GM21447 (cell line): ENCODE data around the gene PKN3.
"Not testable (repeated sequence)": the region's sequence is repeated elsewhere in the genome, so short reads cannot be mapped to it uniquely, and the experiment has no call there.

Experiments used
- ATAC-seq: cut with Tn5 transposase; IDR thresholded peaks from one replicate; pipeline ENCODE4 v1.9.1; 2021; ENCODE audit not compliant: unreplicated experiment

The PKN3 gene

DNA sequence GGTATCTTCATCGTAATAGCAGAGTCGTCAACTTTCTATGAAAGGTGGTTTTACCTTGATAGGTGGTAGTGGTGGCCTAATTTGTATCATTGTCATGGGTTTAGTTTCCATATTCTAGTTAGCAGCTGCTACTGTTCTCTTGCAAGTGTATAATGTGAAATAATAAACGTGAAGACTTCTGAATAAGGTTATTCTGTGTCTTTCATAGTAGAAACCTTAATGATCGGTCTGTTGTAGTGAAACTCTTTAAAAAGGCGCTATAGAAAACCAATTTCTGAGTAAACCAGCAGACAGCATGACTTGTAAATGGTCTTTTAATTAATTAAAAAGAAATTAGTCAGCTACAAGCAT is 11.6 kb upstream of the PKN3 start:
- no peak for ATAC-seq

DNA sequence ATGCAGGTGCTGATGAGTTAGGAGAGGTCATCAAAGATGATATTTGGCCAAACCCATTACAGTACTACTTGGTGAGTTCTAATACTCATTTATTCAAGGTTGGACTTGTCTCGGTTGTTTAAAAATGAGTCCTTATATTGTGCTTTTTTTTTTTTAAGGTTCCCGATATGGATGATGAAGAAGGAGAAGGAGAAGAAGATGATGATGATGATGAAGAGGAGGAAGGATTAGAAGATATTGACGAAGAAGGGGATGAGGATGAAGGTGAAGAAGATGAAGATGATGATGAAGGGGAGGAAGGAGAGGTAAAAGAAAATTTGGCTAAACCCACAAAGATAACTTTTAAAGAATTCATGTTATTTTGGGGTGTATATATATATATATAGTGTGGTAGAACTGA is 8.6 kb upstream of the PKN3 start:
- not testable (repeated sequence) for ATAC-seq

DNA sequence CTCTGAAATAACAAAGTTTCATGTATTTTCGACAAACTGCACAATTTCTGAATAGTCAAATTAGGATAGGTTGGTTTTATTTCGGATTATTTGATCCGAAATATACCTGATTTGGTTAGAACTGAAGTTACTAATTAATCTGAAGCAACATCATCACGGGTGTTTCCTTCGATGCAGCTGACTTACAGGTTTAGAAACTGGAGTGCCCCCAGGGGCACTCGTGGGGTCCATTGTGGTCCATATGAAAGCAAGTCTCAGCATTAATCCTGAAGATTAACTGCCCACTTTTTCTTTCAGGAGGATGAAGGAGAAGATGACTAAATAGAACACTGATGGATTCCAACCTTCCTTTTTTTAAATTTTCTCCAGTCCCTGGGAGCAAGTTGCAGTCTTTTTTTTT is 8.0 kb upstream of the PKN3 start:
- no peak for ATAC-seq

DNA sequence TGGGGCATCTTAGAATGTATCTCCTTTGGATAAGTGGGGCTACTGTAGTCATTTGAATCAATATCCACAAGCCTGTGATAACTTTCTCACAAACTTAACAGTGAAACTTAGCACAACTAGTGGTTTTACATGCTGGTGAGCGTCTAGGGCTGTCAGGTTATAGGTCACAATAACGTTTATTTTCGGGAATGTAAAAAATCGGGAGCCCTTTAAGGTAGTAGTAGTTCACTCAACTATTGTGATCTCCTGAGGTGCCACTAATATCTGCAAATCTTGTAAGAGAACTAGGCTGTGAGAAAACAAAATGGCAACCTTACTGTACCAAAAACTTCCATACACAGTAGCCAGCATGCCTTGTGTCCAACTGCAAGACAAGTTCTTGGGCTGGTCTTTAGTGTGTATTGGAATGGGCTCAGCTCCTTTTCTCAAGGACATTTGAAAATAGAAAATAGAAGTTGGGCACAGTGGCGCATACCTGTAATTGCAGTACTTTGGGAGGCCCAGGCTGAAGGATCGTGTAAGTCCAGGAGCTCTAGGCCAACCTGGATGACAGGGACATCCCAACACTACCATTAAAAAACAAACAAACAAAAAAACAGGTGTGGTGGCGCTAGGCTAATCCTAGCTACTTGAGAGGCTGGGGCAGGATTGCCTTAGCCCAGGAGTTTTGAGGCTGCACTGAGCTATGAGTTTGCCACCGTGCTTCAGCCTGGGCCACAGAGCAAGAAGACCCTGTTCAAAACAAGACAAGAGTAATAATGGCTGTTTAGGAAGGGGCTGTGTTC is 5.2 kb upstream of the PKN3 start:
- no peak for ATAC-seq

DNA sequence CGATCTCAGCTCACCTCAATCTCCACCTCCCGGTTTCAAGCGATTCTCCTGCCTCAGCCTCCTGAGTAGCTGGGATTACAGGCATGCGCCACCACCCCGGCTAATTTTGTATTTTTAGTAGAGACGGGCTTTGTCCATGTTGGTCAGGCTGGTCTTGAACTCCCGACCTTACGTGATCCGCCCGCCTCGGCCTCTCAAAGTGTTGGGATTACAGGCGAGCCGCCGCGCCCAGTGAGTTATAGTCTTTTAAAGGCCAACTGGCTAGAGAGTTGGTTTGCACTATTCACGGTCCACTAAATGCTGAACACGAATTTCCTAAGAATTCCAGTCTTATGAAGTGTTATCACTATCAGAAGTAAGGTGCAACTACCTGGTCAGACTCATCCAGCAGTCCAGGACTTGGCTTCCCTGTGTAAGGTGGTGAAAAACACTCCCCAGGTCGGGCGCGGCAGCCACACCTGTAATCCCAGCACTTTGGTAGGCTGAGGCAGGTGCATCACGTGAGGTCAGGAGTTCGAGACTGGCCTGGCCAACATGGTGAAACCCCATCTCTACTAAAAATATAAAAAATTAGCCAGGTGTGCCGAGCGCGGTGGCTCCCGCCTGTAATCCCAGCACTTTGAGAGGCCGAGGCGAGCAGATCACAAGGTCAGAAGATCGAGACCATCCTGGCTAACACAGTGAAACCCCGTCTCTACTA is 3.1 kb upstream of the PKN3 start:
- not testable (repeated sequence) for ATAC-seq

DNA sequence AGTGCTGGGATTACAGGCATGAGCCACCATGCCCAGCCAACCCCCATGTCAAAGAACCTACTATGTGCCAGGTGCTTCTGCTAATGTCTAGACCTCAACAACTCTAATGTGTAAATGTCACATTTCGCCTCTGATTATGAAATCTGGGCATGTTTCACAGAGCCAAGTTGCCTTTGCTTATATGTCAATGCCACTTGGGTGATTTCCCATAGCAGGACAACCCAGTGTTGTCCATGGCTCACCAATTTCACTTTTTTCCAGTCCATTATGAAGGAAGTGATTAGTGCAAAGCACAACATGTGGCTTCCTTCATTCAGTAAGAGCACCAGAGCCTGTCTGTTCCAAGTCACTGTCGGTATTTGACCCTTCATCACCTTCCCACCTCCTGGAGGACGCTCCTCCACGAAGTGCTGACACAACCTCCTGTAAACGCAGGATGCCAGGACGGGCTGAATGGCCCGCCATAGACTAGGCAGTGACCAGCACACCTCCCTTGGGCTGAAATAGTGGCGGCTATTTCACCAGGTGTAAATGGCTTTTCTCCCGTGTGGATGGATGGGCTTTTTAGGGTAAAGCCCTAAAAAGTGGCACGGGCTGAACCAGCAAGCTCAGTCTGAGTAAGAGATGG is 962 bp upstream of the PKN3 start:
- ATAC-seq, result no peak

DNA sequence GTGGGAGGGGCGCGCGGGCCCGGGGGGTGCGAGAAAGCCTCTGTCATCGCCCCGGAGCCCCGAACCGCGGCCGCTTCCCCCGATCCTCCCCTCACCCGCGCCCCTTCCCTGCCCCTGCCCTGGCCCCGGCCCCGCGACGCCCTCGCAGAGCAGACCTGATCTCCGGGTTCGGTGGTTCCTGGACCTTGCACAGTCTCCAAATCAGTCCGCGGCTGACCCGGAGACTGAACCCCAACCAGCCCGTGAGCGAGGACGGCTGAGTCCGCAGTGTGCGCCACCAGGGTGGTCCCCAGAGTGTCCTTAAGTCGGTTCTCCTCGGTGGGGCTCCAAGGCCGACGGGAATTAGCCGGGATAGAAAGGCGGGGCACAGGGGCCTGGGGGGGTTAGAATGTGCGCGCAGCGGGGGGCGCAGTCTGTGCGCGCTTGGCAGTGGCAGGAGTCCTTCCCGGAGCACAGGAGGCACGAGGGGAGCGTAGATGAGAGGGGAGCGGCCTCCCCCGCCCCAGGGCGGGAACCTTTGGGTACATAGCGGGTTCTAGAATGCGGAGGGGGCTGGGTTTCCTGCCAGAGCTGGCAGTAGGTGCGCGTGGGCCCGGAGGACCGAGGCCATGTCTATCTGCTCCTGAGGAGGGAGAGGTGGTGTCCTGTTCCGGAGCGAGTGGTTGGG is 779 bp downstream of the PKN3 start:
- ATAC-seq, result no peak

DNA sequence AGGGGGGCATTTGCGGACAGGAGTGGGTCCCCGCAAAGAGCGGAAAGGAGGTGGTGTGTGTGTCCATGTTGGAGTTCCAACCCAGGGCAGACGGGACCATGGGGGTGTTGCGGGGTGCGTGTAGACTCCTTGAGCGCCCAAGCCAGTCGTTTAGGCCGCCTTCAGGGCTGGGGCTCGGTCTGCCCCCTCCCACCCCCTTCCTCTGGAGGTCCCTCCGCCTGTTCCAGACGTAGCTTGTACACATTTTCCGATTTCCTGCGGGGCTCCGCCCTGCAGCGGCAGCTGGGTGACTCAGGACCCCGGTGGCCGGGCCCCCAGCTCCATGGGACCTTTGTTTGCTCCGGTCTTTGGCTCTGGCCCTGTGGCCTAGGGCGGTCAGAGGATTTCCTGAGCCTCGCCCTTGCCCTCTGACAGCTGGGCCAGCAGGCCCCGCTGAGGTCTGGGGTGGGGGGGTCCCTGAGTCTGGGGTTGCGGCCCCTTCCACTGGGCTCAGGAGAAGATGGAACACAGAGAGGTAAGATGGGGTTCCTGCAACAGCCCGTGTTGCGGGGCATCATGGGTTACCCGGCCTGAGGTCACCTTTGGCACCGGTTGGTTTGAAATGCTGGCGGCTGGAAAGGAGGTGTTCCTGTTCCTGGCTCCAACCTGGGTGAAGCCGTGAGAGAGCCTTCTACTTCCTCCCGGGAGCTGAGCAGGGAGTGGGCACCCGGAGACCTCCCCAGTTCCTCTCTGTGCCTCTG is 1.5 kb downstream of the PKN3 start:
- ATAC-seq, result no peak

DNA sequence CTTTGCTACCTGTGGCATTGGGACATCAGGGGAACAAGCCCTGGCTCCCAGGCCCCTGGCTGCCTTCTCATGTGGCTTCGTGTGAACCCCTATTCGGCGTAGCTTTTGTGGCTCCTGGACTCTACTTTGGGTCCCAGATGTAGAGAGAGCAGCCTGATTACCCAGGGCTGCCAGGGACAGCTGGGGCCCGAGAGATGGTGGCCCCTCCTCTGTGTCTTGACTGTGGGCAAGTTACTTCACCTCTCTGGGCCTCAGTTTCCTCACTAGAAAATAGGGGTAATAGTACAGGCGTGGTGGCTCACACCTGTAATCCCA is 2.0 kb downstream of the PKN3 start:
- no peak for ATAC-seq

DNA sequence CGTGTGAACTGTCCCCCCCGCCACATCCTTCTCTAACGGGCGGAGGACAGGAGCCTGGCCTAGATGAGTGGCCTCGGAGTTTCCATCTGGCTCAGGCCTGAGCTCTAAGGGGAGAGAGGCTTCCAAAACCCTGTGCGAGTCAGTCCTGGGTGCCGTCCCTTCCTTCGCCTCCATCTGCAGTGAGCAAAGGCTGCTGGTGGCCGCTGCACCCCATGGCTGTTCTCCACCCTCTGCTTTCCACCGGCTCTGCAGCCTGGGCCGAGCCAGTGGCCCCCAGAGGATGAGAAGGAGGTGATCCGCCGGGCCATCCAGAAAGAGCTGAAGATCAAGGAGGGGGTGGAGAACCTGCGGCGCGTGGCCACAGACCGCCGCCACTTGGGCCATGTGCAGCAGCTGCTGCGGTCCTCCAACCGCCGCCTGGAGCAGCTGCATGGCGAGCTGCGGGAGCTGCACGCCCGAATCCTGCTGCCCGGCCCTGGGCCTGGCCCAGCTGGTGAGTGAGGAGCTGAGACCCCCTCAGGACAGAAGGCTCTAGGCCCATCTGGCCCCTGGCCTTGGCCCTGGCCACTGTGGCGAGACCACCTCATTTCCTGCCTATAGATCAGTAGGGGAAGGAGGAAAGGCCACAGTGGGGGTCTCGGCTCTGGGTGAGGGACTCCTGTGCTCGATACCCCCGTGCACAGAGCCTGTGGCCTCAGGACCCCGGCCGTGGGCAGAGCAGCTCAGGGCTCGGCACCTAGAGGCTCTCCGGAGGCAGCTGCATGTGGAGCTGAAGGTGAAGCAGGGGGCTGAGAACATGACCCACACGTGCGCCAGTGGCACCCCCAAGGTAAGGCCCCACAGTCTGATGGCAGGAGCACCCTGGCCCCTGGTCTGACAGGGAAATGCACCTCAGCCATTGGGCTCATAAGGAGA is 3.0 kb downstream of the PKN3 start:
- no peak for ATAC-seq

DNA sequence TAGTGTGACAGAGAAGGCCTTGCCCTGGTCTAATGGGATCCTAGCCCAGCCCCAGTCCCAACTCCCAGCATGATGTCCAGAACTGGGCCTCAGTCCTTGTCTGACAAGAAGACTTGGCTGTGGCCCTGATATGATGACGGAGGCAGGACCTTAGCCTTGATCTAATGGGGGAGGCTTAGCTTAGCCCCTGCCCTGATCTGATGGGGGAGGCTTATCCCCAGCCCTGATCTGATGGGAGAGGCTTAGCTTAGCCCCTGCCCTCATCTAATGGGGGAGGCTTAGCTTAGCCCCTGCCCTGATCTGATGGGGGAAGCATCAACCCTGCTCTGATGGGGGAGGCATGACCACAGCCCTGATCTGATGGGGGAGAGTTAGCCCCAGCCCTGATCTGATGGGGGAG is 3.7 kb downstream of the PKN3 start:
- ATAC-seq, result no peak

DNA sequence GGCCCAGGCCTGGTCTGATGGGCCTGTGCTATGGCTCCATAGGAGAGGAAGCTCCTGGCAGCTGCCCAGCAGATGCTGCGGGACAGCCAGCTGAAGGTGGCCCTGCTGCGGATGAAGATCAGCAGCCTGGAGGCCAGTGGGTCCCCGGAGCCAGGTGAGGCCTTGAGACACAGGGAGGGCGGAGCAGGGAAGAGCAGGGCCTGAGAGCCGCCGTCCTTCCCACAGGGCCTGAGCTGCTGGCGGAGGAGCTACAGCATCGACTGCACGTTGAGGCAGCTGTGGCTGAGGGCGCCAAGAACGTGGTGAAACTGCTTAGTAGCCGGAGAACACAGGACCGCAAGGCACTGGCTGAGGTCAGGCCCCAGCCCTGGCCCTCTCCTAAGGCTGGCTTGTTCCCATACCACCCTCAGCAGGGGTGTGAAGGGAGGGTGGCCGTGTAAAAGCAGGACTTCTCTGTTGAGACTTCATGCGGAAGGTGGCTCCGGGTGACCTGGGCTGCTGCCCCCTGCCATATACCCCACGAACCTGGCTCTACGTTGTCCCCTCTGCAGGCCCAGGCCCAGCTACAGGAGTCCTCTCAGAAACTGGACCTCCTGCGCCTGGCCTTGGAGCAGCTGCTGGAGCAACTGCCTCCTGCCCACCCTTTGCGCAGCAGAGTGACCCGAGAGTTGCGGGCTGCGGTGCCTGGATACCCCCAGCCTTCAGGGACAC is 4.5 kb downstream of the PKN3 start:
- no peak for ATAC-seq

DNA sequence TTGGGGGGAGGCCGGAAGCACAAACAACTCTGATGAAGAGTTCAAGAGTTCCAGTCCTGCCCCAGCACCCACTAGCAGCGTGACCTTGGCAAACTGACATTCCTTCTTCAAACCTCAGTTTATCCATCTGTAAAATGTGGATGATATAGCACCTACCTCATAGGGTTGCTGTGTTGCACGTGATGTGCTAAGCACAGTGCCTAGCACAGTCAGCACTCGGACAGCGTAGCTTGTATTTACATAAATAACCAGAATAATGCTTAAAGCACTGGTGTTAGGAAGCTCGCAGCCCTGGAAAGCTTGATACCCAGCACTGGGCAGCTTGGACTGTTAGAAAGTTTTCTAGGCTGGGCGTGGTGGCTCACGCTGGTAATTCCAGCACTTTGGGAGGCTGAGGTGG is 5.1 kb downstream of the PKN3 start:
- ATAC-seq, result no peak

DNA sequence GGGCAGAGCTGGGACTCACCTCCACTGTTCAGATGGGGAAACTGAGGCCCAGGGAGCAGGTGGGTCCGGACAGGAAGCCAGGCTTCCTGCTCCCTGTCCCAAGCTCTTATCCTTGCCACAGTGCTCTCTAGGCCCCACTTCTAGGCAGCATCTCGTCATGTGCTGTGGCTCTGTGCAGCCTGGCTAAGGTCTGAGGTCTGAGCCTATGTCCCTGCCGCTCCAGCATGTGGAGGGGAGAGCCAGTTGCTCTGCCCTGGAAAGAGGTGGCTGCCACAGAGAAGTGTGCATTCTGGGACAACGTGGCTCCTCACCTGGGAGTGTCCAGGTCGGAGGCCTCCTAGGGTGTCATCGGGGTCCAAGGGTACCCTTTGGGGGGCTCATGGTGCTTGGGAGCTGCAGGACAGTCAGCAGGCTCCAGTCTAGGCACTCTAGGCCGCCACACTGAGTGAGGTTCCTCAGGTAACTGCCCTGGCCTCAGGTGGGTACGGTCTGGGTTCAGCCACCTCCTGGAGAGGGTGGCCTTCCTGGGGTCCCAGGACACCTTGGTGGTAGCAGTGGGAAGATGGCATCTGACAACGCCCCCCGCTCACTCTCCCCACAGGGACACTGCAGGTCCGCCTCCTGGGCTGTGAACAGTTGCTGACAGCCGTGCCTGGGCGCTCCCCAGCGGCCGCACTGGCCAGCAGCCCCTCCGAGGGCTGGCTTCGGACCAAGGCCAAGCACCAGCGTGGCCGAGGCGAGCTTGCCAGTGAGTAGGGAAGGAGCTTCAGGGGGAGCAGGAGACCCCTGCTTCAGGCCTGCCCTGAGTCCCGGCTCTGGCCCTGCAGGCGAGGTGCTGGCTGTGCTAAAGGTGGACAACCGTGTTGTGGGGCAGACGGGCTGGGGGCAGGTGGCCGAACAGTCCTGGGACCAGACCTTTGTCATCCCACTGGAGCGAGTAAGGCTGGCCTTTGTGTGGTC is 10.4 kb downstream of the PKN3 start:
- no peak for ATAC-seq

DNA sequence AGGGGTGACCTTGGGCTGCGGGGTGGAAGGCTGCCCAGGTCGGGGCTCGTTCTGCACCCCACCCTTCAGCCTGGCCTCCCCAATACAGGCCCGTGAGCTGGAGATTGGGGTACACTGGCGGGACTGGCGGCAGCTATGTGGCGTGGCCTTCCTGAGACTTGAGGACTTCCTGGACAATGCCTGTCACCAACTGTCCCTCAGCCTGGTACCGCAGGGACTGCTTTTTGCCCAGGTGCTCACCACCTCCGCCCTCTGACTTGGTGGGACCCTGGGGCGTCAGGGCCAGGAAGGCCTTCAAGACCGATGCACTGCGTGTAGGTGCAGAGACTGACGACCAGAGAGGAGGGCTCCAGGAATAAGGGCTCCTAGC is 11.1 kb downstream of the PKN3 start:
- no peak for ATAC-seq

DNA sequence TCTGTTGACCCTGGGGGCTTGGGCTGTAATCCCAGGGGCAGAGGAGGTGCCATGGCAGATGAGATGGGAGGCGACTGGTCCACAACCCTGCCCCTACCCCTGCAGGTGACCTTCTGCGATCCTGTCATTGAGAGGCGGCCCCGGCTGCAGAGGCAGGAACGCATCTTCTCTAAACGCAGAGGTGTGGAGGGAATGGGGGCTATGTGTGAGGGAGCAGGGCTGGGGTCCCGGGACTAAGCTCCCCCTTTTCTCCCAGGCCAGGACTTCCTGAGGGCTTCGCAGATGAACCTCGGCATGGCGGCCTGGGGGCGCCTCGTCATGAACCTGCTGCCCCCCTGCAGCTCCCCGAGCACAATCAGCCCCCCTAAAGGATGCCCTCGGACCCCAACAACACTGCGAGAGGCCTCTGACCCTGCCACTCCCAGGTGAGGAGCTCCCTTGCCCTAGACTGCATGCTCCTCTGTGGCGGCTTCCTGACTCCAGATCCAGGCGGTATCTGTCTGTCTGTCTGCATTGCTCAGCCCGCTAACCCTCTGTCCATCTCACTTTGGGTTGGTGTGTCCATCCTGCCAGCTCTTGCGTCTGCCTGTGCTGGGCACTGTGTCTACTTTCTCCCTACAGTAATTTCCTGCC is 11.8 kb downstream of the PKN3 start:
- no peak for ATAC-seq

DNA sequence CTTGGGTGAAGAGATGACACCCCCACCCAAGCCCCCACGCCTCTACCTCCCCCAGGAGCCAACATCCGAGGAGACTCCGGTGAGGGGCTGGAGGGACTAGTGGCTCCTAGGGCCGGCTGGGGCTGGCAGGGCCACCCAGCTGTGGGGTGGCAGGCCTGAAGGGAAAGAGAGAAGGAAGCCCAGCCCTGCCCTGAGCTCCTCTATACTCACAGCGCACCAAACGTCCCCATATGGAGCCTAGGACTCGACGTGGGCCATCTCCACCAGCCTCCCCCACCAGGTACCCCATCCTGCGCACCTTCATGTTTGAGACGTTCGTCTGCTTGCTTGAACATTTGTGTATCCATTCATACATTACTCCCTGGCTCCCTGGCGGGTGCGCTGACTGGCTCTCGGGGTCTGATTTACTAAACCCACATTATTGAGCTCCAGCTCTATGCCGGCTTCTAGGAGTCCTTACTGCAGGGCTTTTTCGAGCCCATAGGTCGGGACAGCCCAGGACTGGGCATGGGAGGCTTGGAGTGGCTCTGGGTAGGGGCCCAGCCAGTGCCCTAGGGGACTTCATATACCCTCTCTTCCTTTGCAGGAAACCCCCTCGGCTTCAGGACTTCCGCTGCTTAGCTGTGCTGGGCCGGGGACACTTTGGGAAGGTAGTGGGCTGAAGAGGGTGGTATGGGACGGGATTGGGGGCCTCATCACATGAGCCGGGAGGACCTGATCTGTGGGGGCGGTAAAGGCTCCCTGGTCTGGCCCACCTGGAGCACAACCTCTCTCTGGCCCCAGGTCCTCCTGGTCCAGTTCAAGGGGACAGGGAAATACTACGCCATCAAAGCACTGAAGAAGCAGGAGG is 12.5 kb downstream of the PKN3 start:
- ATAC-seq, result no peak
